ENCODE data around the gene TIMM23. TPM values are rescaled to one million over a fixed set of nuclear protein-coding genes. Genes with fewer than 3 reads are reported as not detected.
"Not testable (repeated sequence)": the region's sequence is repeated elsewhere in the genome, so short reads cannot be mapped to it uniquely, and the experiment has no call there.

TIMM23 gene
- total and polyA plus RNA-seq, 9 donors, result 29.9 to 74.4 (median 35.1) TPM

DNA sequence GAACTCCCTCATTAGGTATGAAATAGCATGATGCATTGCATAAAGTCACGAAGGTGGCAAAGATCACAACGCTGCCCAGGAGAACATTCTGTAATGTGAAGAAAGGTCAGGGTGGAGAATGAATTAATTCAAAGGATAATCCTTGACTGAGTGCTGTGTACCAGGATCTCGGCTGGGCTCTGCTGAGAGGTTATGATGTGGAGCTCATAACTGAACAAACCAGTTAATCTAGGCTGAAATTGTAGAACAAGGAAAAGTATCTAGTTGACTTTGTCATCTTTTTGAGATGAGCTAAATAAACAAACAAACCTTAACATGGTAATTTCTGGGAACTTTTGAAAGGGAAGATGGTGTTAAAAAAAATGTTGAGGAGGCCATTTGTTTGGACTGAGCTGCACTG is 67.7 kb downstream of the TIMM23 start:
- Histone ChIP-seq H3K27ac (no peak overlapping the region), H3K27me3 (no peaks in the 10 kb centered on the region), H3K36me3 (no peaks in the 10 kb centered on the region), H3K9me3 (no peaks in the 10 kb centered on the region), H3K4me1 (ENCODE audit: insufficient read depth) (no peaks in the 10 kb centered on the region), H3K4me3 (no peak overlapping the region)
- no peak for DNase-seq
- intact Hi-C loops (cut with DNase I), result no loop called here
- no peak for TF ChIP-seq EP300 (IDR thresholded peaks at IDR 0.05)
- no peak for TF ChIP-seq POLR2A (IDR thresholded peaks at IDR 0.05)
- TF ChIP-seq, protein P1, sequence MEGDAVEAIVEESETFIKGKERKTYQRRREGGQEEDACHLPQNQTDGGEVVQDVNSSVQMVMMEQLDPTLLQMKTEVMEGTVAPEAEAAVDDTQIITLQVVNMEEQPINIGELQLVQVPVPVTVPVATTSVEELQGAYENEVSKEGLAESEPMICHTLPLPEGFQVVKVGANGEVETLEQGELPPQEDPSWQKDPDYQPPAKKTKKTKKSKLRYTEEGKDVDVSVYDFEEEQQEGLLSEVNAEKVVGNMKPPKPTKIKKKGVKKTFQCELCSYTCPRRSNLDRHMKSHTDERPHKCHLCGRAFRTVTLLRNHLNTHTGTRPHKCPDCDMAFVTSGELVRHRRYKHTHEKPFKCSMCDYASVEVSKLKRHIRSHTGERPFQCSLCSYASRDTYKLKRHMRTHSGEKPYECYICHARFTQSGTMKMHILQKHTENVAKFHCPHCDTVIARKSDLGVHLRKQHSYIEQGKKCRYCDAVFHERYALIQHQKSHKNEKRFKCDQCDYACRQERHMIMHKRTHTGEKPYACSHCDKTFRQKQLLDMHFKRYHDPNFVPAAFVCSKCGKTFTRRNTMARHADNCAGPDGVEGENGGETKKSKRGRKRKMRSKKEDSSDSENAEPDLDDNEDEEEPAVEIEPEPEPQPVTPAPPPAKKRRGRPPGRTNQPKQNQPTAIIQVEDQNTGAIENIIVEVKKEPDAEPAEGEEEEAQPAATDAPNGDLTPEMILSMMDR (IDR thresholded peaks at IDR 0.05), result no peak
- 79 to 86% (median 84%) methylated on average over 3 of the region's 3 CpGs for WGBS, 3 donors

GRCh38 chr10:46042527-46042926 is 70.2 kb downstream of the TIMM23 start:
- no peaks in the 10 kb centered on the region for H3K27me3 ChIP-seq
- no peak overlapping the region for H3K4me3 ChIP-seq
- no peaks in the 10 kb centered on the region for H3K4me1 ChIP-seq (ENCODE audit: insufficient read depth)
- TF ChIP-seq, protein P1 (IDR thresholded peaks at IDR 0.05), result no peak
- no peak for TF ChIP-seq POLR2A (IDR thresholded peaks at IDR 0.05)
- H3K27ac ChIP-seq, result no peak overlapping the region
- intact Hi-C loops (cut with DNase I), result no loop called here
- no peaks in the 10 kb centered on the region for H3K9me3 ChIP-seq
- WGBS, 3 donors, result 46 to 61% (median 51%) methylated on average over 4 of the region's 4 CpGs
- no peak for DNase-seq
- no peaks in the 10 kb centered on the region for H3K36me3 ChIP-seq

- Histone ChIP-seq H3K36me3 (no peaks in the 10 kb centered on the region), H3K4me1 (ENCODE audit: insufficient read depth) (no peaks in the 10 kb centered on the region), H3K27me3 (no peaks in the 10 kb centered on the region), H3K27ac (no peak within 1 kb of the TSS), H3K4me3 (no peak within 1 kb of the TSS), H3K9me3 (no peaks in the 10 kb centered on the region)
- TF ChIP-seq POLR2A (IDR thresholded peaks at IDR 0.05) (no peak), EP300 (IDR thresholded peaks at IDR 0.05) (no peak)
- TF ChIP-seq, protein P1 (IDR thresholded peaks at IDR 0.05), result no peak
- no peak for DNase-seq
- 86 to 89% (median 88%) methylated on average over 7 of the region's 7 CpGs for WGBS, 3 donors
- intact Hi-C loops (cut with DNase I), result no loop called here
Measured at GRCh38 chr10:46046261-46046660, 74.0 kb downstream of the TIMM23 start, which contains the start of gene MSMB. Gene MSMB (minus strand): TSS chr10:46046269. CDS start chr10:46046237, 32 bp downstream.

DNA sequence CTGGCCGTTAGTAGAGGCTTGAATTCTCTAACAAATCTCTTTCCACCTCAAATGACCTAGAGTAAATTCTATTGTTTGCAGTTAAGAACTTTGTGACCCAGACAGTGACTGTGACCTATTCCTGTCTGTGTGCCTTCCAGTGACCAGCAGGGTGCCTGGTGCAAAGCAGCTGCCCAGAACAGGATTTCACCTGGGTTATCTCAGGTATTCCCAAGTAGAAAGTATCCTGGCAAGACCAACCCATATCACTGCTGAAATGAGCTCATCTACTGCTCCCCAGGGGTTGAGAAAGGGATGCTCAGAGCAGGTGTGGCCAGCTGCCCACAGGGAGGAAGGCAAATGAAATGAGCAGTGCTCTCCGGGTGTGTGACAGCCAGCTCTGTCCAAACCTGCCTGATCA is 75.9 kb downstream of the TIMM23 start:
- no peak for DNase-seq
- WGBS, 3 donors, result 16 to 31% (median 18%) methylated on average over 2 of the region's 2 CpGs
- no peak overlapping the region for H3K27ac ChIP-seq

GRCh38 chr10:46049497-46049831 is 77.2 kb downstream of the TIMM23 start:
- H3K27ac ChIP-seq; H3K36me3 ChIP-seq; H3K27me3 ChIP-seq; H3K9me3 ChIP-seq; DNase-seq; intact Hi-C loops (cut with DNase I); H3K4me1 ChIP-seq (ENCODE audit: insufficient read depth); H3K4me3 ChIP-seq: not testable (repeated sequence)
- 91 to 97% (median 94%) methylated on average over 11 of the region's 11 CpGs for WGBS, 3 donors

More for the DNA sequence above, 75.9 kb downstream of the TIMM23 start:
- intact Hi-C loops (cut with DNase I), result no loop called here
- no peak for TF ChIP-seq EP300 (IDR thresholded peaks at IDR 0.05)
- TF ChIP-seq, protein P1 (IDR thresholded peaks at IDR 0.05), result no peak
- TF ChIP-seq POLR2A (IDR thresholded peaks at IDR 0.05), result no peak
- no peaks in the 10 kb centered on the region for H3K36me3 ChIP-seq
- H3K9me3 ChIP-seq, result no peaks in the 10 kb centered on the region
- no peaks in the 10 kb centered on the region for H3K4me1 ChIP-seq (ENCODE audit: insufficient read depth)
- no peaks in the 10 kb centered on the region for H3K27me3 ChIP-seq
- no peak overlapping the region for H3K4me3 ChIP-seq

Measured in ovary (tissue), 9 donors.